GM18870 (cell line): ENCODE results near the gene TRABD2B.

Experiments
- ATAC-seq: cut with Tn5 transposase; IDR thresholded peaks from one replicate; pipeline ENCODE4 v1.9.1; 2021; ENCODE audit warnings: moderate library complexity; ENCODE audit not compliant: unreplicated experiment

Gene TRABD2B

DNA sequence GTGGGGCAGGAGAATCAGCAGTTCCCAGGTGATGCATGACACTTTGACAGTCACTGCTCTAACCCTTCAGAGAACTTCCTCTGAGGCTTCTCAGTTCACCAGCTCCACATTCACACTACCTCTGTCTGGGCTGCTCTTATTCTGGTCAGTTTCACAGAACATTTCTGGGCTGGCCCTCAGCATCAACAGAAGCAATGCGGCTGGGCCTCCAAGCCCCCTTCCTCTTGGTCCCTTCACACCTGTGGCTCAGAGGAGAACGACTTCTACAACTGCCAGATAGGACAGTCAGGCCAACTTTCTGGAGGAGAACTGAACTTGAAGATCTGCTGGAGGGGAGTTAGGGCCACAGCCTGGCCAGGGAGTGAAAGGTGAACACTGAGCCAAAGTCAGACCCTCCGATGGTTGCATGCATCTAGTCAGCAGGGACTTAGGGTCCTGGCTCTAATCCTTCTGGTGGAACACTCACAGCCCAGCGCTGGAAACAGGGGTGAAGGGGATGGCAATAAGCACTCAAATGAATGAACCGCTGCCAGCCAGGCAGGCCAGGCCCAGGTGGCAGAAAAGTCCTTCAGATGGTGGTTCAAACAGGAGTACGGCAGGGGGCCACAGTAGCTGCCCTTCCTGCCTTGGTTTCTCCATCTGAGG lies 285.2 kb downstream of the TRABD2B start:
- no peak for ATAC-seq

DNA sequence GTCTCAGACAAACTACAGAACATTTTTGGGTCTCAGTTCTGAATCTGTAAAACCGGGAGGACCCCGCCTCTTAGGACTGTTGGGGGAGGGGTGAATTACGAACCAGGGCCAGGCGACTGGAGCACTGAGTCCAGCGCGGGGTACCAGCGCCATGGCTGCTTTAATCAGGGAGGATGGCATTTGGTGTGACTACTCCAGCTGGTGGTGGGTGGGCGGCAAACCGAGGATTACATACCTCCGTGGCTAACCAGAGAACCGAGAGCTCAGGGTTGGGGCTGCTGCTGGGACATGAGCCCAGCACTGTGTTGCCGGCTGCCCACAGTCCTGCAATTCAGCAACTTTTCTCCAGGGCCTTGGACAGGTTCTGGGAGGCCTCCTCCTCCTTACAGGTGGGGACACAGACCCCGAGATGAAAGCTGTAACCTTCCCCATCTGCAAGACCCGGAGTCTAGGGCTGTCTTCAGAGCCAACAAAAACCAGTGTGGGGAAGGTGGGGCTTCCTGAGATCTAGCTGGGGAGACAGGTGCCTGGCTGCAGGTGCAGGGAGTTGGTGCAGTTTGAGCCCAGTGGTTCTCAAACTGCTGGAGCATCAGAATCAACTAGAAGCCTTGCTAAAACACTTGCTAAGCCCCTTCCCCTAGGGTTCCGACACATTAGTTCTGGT lies 285.9 kb downstream of the TRABD2B start:
- ATAC-seq: no peak
